GM21576 (cell line): Measurements from ENCODE around the gene EEF1AKMT1.
"Not testable (repeated sequence)": the region's sequence is repeated elsewhere in the genome, so short reads cannot be mapped to it uniquely, and the experiment has no call there.

Source experiments
- ATAC-seq: cut with Tn5 transposase; IDR thresholded peaks from one replicate; pipeline ENCODE4 v1.9.1; 2021; ENCODE audit warnings: mild to moderate bottlenecking, moderate library complexity; ENCODE audit not compliant: unreplicated experiment

EEF1AKMT1 gene

DNA sequence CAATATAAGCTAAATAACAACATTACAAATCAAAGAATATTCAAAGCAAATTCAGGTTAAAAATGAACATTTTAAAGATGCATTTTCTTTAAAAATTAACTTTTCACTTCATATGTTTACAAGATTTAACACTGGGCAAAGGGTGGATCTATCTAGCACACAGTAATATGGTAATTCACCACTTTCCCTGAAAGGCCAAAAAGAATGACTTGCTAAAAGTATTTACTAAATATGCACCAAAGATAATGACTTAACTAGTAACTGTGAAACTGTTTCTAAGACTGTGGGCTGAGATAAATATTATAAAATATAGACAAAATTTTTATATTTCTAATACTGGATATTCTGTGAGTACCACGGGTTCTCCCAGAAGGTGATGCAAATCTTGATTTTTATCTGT lies 4.5 kb upstream of the EEF1AKMT1 start:
- ATAC-seq, result no peak

DNA sequence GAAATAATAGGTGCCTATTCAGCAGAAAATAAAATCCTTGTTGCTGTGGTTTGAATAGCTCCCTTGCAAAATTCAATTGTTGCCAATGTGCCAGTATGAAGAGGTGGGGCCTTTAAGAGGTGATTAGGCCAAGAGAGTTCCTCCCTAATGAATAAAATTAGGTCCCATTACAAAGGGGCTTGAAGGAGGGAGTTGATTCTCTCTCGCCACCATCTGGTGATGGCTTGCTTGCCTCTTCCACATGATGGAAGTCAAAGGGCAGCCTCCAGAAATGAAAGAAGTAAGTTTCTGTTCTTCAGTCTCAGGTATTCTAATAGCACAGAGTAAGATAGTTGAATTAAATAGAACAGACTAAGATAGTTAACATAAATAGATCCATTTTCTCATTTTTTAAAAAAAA lies 3.0 kb upstream of the EEF1AKMT1 start:
- ATAC-seq, result no peak

DNA sequence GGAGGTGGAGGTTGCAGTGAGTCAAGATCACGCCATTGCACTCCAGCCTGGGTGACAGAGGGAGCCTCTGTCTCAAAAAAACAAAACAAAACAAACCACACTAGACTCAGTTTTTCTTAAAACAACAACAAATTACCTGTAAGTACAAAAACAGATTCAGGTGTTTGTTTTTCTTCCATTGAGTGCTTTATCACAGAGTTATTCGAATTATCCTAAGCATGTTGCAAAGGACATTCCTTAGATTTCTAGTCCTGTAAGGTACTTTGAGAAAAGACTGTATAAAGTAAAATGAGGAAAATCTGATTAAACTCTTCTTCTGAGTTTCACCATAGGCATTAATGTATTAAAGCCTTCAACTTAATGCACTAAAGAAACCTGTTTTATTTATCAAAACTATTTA lies 2.2 kb upstream of the EEF1AKMT1 start:
- ATAC-seq, result no peak

DNA sequence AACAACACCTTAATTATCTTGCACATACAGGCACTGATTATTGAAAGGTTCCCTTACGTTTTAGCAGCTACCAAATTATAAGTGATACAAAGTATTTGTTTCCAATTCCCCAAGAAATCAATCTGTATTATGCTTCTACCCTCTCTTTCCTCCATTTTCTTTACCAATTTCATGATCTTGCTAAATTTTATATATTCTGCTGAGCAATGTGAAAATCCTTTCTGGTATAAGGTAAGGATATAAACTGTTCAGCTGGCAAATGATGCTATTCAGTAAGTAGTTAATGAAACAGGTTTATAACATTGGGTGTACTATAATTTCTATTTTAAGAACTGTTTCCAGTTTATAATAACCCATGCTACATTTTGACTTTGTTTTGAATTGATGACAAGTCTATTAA lies 985 bp upstream of the EEF1AKMT1 start:
- ATAC-seq, result no peak

DNA sequence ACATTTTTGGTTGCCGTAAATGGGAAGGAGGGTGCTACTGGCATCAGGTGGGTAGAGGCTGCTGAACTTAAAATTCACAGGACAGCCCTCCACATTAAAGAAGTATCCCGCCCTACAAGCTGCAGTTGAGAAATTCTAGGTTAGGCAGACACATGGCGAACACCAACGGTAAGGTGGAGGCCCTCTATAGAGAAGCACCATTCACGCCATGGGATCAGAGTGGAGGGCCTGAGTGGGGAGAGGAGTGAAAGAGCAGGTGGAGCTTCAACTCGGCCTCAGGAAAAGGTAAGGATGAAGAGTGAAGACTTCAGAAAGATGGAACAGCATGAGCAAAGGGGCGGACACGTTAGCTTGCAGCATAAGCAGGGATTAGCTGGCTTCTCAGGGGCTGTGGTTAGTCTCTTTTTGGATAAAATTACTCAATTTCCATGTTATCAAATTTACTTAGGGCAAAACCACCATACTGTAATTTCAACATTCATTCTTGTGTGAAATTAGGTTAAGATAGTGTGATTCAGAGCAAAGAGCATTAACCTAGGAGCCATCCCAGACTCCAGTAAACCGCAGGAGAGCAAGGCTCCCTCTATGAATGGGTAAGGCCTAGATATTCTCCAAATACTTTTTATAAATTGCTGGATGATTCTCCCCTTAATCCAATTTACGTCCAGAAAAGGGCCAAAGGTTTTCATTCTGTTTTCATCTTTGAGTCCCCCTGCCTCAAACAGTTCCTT lies 1.2 kb downstream of the EEF1AKMT1 start:
- ATAC-seq, result no peak

DNA sequence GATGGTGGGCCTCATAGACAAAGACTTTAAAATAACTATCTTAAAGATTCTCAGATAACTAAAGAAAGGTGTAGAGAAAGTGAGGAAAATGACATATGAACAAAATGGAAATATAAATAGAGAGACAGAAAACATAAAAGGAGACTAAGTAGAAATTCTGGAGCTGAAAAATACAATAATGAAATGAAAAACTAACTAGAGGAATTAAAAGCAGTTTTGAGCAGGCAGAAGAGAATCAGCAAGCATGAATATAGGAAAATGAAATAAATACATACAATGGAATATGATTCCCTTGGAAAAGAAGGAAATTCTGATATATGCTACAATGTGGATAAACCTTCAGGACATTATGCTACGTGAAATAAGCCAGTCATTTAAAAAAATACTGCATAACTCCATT lies 3.9 kb downstream of the EEF1AKMT1 start:
- ATAC-seq, result no peak

DNA sequence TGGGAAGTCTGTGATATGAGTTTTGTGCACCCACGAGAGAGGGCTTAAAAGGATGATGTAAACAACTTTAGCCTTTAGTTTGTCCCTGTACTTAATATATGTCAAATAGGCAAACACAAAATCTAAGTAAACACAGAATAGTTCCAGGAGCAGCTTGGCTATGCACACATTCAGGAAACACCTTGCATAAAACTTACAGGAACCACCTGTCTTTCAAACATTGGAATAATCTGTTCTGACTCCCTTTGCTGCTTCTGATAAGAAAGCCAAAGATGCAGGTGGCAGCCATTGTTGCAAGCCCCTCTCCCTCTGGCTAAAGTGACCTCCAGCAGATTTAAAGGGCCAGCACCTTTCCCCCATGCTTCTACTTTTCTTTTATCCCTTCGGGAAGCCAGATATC lies 4.7 kb downstream of the EEF1AKMT1 start:
- ATAC-seq, result no peak

DNA sequence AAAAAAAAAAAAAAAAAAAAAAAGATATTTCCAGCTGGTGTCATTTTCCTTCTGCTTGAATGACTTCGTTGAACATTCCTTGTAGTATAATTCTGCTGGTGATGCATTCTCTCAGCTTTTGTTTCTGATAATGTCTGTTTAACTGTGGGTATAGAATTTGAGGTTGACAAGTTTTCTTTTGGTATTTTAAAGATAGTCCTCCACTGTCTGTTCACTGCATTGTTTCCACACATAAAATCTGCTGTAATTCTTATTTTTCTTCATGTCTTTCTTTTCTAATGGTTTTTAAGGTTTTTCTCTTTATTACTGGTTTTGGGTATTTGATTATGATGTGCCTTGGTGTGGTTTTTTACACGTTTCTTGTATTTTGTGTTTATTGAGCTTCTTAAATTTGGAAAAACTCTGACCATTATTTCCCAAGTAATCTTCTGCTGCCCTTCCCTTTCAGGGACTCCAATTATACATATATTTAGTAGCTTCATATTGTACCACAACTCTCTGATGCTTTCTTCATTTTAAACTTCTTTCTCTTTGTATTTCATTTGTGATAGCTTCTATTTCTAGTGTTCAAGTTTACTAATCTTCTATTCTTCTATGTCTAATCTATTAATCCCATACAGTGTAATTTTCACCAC lies 6.3 kb downstream of the EEF1AKMT1 start:
- no peak for ATAC-seq

DNA sequence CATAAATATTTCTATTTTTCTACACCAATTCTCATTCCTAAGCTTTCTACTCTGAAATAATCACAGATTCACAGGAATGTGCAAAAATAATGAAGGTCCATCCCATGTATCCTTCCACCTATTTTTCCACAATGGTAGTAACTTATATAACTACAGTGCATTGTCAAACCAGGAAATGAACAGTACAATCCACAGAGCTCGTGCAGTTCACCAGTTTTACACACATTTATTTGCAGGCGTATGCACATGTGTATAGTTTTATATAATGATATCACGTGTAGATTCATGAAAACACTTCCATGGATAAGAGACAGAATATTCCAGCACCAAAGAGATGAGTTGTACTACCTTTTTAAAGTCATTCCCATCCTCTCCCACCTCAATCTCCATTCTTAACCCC lies 12.9 kb downstream of the EEF1AKMT1 start:
- ATAC-seq, result no peak

DNA sequence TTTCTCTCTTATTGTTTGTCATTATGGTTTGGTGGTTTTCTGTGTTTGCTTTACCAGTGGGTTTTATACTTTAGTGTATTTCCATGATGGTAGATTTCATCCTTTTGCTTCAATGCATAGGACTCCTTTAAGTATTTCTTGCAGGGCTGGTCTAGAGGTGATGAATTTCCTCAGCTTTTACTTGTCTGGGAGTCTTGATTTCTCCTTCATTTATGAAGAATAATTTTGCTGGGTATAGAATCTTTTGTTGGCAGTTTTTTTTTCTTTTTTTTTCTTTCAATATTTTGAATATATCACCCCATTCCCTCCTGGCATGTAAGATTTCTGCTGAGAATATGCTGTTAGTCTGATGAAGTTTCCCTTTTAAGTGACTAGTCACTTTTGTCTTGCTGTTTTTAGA lies 19.8 kb downstream of the EEF1AKMT1 start:
- ATAC-seq, result no peak

DNA sequence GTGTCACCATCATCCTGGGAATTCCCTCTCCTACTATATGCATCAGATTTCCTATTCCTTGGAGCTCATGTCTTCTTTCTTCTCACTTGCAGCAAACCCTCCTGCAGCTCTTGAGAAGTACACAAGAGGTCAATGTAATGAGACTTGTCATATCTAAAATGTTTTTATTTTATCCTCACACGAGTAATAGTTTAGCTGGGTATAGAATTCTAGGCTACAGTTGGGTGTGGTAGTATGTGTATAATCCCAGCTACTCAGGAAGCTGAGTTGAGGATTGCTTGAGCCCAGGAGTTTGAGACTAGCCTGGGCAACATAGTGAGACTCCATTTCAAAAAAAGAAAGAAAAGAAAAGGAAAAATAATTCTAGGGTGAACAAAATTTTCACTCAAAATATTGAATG lies 24.4 kb downstream of the EEF1AKMT1 start:
- no peak for ATAC-seq

DNA sequence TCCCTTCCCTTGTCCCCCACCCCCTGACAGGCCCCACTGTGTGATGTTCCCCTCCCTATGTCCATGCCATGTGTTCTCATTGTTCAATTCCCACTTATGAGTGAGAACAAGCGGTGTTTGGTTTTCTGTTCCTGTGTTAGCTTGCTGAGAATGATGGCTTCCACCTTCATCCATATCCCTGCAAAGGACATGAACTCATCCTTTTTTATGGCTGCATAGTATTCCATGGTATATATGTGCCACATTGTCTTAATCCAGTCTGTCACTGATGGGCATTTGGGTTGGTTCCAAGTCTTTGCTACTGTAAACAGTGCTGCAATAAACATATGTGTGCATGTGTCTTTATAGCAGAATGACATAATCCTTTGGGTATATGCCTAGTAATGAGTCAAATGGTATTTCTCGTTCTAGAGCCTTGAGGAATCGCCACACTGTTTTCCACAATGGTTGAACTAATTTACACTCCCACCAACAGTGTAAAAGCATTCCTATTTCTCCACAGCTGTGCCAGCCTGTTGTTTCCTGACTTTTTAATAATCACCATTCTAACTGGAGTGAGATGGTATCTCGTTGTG lies 29.8 kb downstream of the EEF1AKMT1 start:
- ATAC-seq, result not testable (repeated sequence)

DNA sequence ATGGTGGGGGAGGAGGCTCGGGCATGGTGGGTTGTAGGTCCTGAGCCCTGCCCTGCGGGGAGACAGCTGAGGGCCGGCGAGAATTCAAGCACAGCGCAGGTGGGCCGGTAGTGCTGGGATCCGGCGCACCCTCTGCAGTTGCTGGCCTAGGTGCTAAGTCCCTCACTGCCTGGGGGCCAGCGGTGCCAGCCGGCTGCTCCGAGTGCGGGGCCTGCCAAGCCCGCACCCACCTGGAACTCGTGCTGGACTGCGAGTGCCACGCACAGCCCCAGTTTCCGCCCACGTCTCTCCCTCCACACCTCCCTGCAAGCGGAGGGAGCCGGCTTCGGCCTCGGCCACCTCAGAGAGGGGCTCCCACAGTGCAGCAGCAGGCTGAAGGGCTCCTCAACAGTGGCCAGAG lies 33.7 kb downstream of the EEF1AKMT1 start:
- no peak for ATAC-seq

DNA sequence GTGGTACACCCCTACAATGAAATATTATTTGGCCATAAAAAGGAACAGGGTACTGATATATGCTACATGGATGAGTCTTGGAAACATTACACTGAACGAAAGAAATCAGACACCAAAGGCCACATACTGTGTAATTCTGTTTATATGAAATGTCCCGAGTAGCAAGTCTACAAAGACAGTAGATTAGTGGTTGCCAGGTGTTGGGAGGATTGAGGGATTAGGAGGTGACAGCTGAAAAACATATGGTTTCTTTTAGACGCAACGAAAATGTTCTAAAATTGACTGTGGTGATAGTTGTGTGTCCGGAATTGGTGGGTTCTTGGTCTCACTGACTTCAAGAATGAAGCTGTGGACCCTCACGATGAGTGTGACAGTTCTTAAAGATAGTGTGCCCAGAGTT lies 35.1 kb downstream of the EEF1AKMT1 start:
- no peak for ATAC-seq

DNA sequence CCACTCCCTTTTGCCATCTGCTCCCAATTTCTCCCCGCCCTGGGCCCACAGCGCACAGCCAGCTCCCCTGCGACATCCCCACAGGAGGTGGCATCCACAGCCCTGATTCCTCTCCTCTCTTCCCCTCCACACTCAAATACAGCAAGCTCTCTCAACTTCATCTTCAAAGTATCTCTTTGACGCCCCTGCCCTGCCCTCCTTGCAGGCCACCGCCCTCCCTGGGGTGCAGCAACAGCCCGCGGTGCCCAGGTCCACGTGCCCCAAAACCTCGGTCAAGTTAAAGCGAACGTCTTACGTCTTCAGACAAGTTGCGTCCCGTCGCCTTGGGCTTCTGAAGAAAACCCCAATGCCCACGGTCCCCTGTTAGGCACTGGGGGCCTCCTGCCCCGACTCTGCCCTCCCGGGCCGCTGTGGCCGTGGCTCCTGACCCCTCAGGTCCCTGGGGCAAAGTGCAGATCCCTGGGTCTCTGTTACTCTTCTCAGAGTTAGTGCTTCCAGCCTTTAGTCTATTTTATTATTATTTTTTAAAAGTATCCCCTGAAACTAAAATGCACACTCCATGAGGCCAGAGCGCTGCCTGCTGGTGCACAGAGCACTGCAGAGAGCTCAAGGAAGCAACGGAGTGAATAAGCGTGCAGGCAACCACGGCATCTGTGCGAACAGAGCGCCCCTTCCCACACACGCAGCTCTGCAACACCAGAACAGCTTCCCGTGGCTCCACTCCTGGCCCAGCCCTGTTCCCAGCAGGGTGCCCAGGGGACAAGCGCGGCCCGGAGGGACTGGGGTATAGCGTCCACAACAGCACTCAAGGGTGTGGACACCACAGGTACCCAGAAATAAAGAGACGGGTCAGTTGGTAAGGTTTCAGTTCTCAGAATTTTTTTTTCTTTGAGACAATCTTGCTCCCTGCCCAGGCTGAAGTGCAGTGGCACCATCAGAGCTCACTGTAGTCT lies 43.9 kb downstream of the EEF1AKMT1 start:
- no peak for ATAC-seq

DNA sequence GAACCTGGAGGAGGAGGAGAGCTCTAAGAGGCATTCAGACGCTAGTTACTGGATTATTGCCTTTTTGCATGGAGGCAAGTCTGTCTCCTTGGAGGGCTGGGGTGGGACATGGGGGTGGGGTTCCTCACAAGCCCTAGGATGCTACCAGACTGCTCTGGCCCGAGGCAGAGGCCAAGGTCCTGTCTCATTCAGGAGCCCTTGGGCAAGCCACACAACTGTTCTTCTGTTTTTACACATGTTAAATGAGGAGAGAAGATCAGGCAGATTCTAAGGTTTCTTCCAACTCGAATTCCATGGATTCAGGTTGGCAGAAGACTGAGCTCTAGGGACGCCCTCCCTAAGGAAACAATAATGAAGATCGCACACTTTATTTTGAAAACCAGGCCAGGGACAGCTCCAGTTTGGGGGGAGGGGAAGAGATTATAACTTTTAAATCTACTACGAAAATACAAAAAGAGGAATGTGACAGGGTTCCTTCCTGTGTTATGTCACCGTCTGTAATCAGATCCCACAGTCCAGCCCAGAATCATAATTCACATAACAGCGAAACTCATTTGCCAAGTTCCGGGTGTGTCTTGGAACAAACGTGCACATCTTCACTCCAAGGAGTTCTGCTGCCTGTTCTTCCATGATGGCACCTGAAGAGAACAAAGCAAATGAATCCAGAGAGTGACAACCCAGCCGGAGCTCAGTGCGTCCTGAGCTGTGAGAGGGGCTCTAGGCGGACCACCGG lies 45.0 kb downstream of the EEF1AKMT1 start:
- no peak for ATAC-seq

DNA sequence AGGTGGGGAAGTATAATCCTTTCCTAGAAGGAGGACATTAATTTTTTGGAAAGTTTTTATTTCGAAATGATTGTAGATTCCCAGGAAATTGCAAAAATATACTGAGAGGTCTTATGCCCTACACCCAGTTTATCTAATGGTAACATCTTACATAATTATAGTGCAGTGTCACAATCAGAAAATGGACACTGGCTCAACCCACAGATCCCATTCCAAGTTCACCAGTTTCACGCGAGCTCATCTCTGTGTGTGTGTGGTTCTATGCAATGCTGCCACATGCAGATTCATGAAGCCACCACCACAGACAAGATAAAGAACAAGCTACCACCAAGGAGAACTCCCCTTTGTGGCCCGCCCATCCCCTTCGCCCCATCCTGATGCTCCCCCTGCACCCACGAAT lies 45.9 kb downstream of the EEF1AKMT1 start:
- no peak for ATAC-seq

DNA sequence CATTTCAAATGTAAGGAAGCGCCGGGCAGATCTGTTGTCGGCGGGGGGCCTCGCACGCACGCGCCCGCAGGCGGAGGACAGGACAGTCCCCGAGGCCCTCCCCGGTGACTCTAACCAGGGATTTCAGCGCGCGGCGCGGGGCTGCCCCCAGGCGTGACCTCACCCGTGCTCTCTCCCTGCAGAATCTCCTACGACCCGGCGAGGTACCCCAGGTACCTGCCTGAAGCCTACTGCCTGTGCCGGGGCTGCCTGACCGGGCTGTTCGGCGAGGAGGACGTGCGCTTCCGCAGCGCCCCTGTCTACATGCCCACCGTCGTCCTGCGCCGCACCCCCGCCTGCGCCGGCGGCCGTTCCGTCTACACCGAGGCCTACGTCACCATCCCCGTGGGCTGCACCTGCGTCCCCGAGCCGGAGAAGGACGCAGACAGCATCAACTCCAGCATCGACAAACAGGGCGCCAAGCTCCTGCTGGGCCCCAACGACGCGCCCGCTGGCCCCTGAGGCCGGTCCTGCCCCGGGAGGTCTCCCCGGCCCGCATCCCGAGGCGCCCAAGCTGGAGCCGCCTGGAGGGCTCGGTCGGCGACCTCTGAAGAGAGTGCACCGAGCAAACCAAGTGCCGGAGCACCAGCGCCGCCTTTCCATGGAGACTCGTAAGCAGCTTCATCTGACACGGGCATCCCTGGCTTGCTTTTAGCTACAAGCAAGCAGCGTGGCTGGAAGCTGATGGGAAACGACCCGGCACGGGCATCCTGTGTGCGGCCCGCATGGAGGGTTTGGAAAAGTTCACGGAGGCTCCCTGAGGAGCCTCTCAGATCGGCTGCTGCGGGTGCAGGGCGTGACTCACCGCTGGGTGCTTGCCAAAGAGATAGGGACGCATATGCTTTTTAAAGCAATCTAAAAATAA lies 52.1 kb downstream of the EEF1AKMT1 start:
- no peak for ATAC-seq

DNA sequence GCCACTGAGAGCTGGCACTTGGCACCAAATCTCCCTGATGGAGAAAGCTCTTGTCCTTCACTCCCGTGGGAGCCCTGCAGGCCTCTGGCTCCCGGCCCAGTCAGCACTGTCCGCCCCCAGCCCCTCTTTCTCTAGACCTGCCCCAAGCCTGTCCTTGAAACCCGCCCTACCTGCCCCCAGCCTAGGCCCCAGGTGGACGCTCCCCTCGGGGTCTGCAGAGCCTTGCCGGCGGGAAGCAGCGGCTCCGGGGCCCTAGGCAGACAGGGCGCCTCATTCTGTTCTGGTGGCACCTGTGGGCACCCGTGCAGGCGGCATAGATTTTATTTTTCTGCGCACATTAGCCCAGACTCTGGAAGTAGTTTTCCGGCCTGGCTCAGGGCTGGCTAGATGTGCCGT lies 52.7 kb downstream of the EEF1AKMT1 start:
- no peak for ATAC-seq

DNA sequence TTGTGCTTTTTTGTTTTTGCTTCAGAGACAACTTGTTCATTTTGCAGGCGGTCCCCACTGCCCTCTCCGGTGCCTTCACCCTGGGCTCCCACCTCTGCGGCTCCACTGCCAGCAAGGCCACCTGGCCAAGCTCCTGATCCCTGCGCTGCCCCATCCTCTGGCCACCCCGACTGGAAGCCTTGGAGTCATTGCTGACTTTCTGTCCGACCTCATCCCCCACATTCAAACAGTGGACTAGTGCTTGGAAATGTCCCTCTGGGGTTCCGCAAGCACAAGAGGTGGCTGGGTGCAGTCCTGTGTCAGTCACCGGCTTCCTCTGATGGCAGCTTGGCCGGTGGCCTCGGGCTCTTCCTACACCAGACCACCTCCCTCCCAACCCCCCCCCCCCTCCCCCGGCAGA lies 53.3 kb downstream of the EEF1AKMT1 start:
- no peak for ATAC-seq
